Measurements from ENCODE around the gene GRM4.

Gene GRM4

GRCh38 chr6:34035704-34036356 lies 110.1 kb downstream of the GRM4 start:
- in situ Hi-C loops (cut with HindIII; ENCODE audit: low sequenced_read_pairs), result no loop called here
- TF ChIP-seq CTCF (IDR thresholded peaks at IDR 0.05; ENCODE audit: low read depth, low read length, missing control alignments), result no peak
- DNase-seq (ENCODE audit: low read depth), result no peak
- no peak overlapping the region for H3K4me3 ChIP-seq (ENCODE audit: low read depth, low read length)

- no peak for TF ChIP-seq CTCF (IDR thresholded peaks at IDR 0.05; ENCODE audit: low read depth, low read length, missing control alignments)
- no peak overlapping the region for H3K4me3 ChIP-seq (ENCODE audit: low read depth, low read length)
Observed at GRCh38 chr6:34035161-34035560, 110.7 kb downstream of the GRM4 start.

GRCh38 chr6:34032856-34033255 lies 113.0 kb downstream of the GRM4 start:
- in situ Hi-C loops (cut with HindIII; ENCODE audit: low sequenced_read_pairs), result no loop called here
- TF ChIP-seq CTCF (IDR thresholded peaks at IDR 0.05; ENCODE audit: low read depth, low read length, missing control alignments), result no peak
- no peak for DNase-seq (ENCODE audit: low read depth)
- H3K4me3 ChIP-seq (ENCODE audit: low read depth, low read length), result no peak overlapping the region

More at GRCh38 chr6:34035161-34035560, 110.7 kb downstream of the GRM4 start:
- no peak for DNase-seq (ENCODE audit: low read depth)
- in situ Hi-C loops (cut with HindIII; ENCODE audit: low sequenced_read_pairs), result no loop called here

GRCh38 chr6:34031625-34032383 lies 114.1 kb downstream of the GRM4 start:
- in situ Hi-C loops (cut with HindIII; ENCODE audit: low sequenced_read_pairs), result no loop called here
- no peak for DNase-seq (ENCODE audit: low read depth)
- TF ChIP-seq CTCF (IDR thresholded peaks at IDR 0.05; ENCODE audit: low read depth, low read length, missing control alignments), result no peak
- no peak overlapping the region for H3K4me3 ChIP-seq (ENCODE audit: low read depth, low read length)

GRCh38 chr6:34030831-34031624 lies 114.9 kb downstream of the GRM4 start:
- in situ Hi-C loops (cut with HindIII; ENCODE audit: low sequenced_read_pairs), result no loop called here
- DNase-seq (ENCODE audit: low read depth), result no peak
- H3K4me3 ChIP-seq (ENCODE audit: low read depth, low read length), result no peak overlapping the region
- no peak for TF ChIP-seq CTCF (IDR thresholded peaks at IDR 0.05; ENCODE audit: low read depth, low read length, missing control alignments)

- in situ Hi-C loops (cut with HindIII; ENCODE audit: low sequenced_read_pairs), result no loop called here
Observed at GRCh38 chr6:34029489-34030280, 116.2 kb downstream of the GRM4 start.

More at GRCh38 chr6:34029489-34030280, 116.2 kb downstream of the GRM4 start:
- no peak overlapping the region for H3K4me3 ChIP-seq (ENCODE audit: low read depth, low read length)
- DNase-seq (ENCODE audit: low read depth), result no peak
- no peak for TF ChIP-seq CTCF (IDR thresholded peaks at IDR 0.05; ENCODE audit: low read depth, low read length, missing control alignments)
